HG03175 (cell line): ENCODE measurements around the gene FLNB.
A peak's percentile ranks its signal among the peaks of the same experiment; 100 is the strongest.
"Not testable (repeated sequence)": the region's sequence is repeated elsewhere in the genome, so short reads cannot be mapped to it uniquely, and the experiment has no call there.

Experiments used
- ATAC-seq: cut with Tn5 transposase; IDR thresholded peaks from one replicate; pipeline ENCODE4 v1.9.1; 2021; ENCODE audit warnings: mild to moderate bottlenecking, moderate library complexity; ENCODE audit not compliant: unreplicated experiment

The FLNB gene

DNA sequence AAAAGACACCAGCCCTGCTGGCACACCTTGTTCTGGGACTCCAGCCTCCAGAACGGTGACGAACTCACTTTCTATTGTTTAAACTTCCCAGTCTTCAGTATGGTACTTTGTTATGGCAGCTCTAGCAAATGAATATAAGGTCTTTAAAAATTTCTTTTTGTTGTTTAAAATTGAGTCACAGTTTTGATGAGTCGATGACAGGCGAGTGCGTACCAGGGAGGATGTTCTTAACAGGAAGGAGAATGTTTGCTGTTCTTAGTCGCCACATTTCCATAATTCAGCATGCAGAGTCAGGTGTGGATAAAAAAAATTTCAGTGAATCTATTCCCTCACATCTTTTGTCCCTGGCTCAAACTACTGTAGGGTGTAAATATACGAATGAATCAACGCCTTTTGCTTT is 190.1 kb downstream of the FLNB start:
- ATAC-seq, result no peak

GRCh38 chr3:58198804-58199203 is 190.6 kb downstream of the FLNB start:
- no peak for ATAC-seq

GRCh38 chr3:58200121-58200709 is 192.0 kb downstream of the FLNB start:
- no peak for ATAC-seq

- no peak for ATAC-seq
Observed at GRCh38 chr3:58200846-58201355, 192.7 kb downstream of the FLNB start.

GRCh38 chr3:58201451-58201850 is 193.2 kb downstream of the FLNB start:
- not testable (repeated sequence) for ATAC-seq

- ATAC-seq, result peak; percentile 45
Observed at GRCh38 chr3:58202917-58203360, 194.7 kb downstream of the FLNB start.

- ATAC-seq, result no peak
Observed at GRCh38 chr3:58203541-58203940, 195.3 kb downstream of the FLNB start.

- ATAC-seq, result no peak
Observed at GRCh38 chr3:58204720-58205119, 196.5 kb downstream of the FLNB start.

- no peak for ATAC-seq
Observed at GRCh38 chr3:58205981-58206380, 197.8 kb downstream of the FLNB start.

- ATAC-seq, result no peak
Observed at GRCh38 chr3:58206406-58207011, 198.3 kb downstream of the FLNB start.

DNA sequence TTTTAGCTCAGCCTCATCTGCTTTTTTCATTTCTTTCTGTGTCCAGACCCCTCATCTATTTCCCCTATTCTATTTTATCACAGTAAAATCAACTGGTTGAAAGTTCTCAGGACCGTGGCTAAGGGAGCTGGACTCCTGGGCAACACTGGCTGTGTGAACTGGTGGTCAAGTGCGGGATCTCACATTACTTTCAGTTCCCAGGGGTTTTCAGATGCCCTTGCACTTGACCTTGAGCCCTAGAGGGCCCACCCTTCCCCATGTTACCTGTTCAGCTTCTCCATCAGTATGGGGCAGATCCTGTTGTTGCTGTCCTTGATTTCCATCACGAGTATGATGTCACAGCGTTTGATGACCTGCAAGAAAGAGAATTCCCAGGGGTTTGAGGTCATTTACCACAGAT is 199.7 kb downstream of the FLNB start:
- ATAC-seq, result no peak

DNA sequence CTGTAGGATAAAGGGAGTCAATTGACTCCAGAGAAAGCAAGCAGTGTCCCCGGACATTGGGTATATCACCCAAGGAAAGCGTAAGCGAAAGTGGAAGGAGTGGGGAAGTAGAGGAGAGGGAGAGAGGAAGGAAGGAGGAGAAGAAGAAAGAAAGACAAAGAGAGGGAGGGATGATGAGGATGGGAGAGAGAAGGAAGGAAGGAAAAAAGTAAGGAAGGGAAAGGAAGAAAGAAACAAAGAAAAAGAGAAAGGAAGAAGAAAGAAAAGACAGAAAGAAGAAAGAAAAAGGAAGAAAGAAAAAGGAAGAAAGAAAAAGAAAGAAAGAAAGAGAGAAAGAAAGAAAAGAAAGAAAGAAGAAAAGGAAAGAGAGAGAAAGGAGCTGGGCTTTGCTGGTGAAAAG is 201.7 kb downstream of the FLNB start:
- no peak for ATAC-seq

DNA sequence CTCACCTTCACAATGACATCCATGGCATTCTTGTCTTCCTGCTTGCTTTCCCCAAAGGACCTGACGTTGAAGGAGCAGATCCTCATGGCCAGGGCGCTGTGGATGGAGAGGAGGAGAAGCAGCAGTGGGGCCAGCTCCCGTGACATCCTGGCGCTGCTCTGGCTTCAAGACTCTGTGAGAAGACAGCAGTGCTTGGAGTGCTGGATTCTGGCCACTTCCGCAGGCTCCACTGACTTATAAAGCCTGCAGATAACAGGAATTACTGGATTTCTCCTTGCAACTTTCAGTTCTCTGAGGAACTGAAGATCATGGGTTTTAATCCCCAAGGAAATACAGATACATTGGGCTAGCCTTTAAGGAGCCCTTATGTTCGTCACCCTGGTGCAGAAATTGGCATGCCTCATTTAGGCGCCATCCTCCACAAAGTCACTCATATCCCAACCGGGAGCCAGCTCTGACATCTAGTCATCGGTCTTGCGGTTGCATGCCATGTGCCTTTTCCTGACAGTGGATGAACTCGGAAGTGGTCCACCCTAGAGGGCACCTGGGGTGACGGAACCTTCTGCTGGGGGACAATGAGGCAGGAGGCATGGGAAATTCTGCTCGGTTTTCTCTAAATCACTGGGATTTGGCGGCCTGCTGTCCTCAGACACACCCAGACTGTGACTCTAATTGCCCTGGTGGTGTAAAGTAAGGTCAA is 202.7 kb downstream of the FLNB start, which contains the start of gene DNASE1L3:
TSS of gene DNASE1L3 (minus strand) at position 212 of the 700 bp plus-strand sequence. CDS start at position 146, 66 bp downstream.
- ATAC-seq, result no peak

DNA sequence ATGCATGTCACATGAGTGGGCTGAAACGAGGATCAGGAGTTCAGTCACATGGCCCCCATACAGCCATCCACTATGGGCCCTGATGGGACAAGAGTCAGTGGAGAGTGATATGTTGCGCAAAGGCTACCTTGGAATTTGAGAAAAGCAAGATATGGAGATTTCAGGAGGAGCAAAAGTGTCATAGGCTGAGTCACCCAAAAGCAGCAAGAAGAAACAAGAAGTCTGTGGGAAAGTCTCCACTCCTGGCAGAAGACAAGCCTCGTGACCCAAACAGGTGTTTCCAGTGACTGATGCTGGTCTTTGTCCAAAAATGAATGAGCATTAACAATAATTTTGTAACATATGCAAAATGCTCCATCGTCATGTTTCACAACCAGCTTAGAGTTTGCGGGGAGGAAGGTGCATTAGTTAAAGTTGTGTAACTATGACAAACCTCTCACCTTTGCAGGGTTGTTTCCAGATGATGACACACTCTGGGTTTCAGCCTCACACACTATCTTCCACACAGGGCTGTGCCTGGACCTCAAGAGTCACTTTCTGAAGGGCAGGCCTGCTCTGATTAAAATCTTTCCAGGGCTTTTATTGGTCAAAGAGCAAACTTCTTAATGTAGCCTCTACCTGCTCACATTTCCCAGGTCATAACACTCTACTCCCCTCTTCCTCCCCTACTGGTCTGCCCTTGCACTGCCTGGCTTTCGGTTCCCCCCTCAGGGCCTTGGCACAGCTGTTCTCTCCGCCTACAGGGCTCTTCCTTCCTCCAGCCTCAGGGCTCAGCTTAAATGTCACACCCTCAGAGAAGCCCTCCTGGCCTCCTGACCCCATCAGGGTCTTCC is 206.5 kb downstream of the FLNB start:
- ATAC-seq, result peak; percentile 76

DNA sequence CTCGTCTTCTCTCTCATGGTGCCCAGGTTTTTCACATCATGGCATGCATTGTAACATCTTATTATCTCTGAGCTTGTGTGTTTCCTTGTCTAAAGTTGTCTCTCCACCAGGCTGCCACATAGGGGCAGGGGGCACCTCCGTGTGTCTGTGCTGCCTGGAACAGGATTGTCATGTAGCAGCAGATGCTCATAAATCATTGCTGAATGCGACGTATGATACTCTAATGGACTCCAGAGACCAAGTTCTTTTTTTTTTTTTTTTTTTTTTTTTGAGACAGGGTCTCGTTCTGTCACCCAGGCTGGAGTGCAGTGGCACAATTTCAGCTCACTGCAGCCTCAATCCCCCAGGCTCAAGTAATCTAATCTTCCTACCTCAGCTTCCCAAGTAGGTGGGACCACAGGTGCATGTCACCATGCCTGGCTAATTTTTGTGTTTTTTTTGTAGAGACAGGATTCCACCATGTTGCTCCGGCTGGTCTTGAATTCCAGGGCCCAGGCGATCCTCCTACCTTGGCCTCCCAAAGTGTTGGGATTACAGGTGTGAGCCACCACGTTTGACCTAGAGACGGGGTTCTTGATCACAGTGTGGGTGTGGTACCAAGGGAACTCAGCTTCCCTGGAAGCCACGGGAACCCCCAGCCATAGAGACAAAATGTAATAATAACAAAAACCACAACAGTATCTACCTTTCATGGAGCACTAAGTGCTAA is 207.2 kb downstream of the FLNB start:
- peak; percentile 14 for ATAC-seq

- no peak for ATAC-seq
Observed at GRCh38 chr3:58216496-58217195, 208.4 kb downstream of the FLNB start.

DNA sequence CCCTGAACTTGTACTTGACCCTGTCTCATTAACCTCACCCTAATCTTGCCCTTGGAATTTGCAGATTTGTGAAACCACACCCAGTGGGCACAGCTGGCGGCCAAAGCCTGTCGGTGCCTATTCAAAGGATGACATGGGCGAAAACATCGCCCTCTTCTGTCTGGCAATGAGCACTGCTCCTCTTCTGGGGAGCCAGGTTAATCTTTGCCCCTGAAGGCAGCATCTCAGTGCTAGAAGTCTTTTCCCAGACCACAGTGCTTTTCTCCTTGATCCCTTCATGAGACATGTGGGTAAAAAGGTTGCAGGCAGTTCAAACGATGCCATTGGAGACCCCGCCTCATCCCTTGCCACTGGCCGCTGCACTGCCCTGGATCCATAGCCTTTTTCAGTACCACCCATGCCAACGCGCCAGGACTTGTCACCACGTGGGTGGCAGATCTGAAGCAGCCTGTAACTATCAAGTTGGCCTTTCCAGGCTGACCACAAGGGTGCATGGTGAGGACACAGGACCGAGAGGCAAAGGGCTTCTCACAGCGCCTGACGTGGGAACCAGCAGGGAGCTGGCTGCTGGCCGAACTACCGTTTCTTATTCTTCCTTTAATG is 209.1 kb downstream of the FLNB start:
- ATAC-seq, result peak; percentile 34

- no peak for ATAC-seq
Observed at GRCh38 chr3:58218904-58219303, 210.7 kb downstream of the FLNB start.
